HG02943 (cell line): ENCODE measurements around the gene COPS4.
"Not testable (repeated sequence)": the region's sequence is repeated elsewhere in the genome, so short reads cannot be mapped to it uniquely, and the experiment has no call there.

ENCODE experiments used
- ATAC-seq: cut with Tn5 transposase; IDR thresholded peaks from one replicate; pipeline ENCODE4 v1.9.1; 2021; ENCODE audit warnings: mild to moderate bottlenecking, low read depth, moderate library complexity; ENCODE audit not compliant: unreplicated experiment

The COPS4 gene

DNA sequence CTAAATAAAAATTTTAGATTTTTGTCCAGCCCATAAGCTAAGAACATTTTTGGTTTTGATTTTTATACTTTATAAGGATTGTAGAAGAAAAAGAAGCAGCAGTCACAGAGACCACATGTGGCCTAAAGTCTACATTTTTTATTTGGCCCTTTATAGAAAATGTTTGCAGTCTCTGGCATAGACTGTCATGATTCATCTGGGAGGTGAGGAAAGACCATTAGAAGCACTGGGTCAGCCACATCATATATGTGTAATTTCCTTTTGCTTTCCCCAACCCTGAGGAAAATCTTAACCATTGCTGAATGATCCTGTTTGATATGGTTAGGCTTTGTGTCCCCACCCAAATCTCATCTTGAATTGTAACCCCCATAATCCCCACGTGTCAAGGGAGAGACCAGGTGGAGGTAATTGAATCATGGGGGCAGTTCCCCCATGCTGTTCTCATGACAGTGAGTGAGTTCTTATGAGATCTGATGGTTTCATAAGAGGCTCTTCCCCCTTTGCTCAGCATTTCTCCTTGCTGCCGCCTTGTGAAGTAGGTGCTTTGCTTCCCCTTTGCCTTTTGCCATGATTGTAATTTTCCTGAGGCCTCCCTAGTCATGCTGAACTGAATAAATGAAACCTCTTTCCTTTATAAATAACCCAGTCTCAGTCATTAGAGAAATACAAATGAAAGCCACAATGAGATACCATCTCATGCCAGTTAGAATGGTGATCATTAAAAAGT lies 12.1 kb upstream of the COPS4 start:
- ATAC-seq, result no peak

DNA sequence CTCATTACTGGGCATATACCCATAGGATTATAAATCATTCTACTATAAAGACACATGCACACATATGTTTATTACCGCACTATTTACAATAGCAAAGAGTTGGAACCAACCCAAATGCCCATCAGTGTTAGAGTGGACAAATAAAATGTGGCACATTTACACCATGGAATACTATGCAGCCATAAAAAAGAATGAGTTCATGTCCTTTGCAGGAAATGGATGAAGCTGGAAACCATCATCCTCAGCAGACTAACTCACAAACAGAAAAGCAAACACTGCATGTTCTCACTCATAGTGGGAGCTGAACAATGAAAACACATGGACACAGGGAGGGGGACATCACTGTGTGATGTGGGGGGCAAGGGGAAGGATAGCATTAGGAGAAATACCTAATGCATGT lies 11.4 kb upstream of the COPS4 start:
- ATAC-seq, result not testable (repeated sequence)

DNA sequence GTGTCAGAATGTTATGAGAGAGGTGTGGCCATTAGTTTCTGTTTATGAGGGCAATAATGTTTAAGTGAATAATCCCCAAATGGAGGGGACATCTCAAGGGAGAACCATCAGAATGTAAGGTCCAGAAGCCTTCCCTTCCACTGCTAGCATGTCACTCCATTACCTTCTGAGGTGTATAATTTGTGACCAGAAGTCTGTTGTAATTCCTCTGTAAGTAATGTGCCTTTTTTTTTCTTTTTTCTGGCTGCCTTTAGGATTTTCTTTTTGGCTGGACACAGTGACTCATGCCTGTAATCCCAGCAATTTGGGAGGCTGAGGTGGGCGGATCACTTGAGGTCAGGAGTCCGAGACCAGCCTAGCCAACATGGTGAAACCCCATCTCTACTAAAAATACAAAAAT lies 10.8 kb upstream of the COPS4 start:
- ATAC-seq, result no peak

DNA sequence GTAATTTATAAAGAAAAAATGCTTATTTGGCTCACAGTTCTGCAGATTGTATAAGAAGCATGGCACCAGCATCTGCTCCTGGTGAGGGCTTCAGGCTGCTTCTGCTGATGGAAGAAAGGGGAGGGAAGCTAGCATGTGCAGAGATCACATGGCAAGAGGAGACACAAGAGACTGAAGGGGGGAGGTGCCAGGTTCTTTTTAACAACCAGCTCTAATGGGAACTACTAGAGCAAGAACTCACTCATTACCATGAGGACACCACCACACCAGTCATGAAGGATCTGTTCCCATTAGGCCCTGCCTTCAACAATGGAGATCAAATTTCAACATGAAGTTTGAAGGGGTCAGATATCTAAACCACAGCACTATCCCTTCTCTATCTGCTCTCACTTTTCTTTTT lies 9.4 kb upstream of the COPS4 start:
- ATAC-seq, result no peak

DNA sequence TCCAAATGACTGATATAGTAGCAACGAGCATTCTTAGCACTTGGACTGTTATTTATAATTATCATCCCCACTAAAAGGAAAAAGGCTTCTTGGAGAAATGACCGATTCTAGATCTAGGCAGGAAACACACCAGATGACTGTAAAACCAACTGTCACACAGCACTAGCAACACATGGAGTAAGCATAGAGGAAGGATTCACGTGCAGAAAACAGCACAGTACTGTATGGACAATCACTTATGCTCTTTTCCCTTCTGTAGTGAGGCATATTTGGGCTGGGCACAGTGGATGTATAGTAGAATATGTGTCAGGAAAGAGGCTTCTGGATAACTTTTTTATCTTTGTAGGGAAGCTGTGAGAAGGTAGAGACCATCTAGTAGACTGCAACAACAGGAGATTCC lies 6.0 kb upstream of the COPS4 start:
- no peak for ATAC-seq

DNA sequence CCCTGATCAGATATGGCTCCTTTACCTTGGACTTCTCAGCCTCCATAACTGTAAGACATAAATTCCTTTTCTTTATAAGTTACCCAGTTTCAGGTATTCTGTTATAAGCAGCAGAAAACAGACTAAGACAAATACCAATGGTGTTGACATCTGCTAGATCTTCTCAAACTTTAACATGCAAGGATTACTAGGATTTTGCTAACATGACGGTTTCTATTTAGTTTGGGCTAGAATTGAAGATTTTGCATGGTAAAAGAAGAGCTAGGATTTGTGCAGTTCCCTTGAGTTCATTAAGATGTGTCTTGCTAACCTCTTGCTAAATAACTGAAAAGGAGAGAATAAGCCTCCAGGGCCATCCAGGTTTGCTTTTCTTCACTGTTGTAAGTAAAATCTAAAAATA lies 5.3 kb upstream of the COPS4 start:
- no peak for ATAC-seq

DNA sequence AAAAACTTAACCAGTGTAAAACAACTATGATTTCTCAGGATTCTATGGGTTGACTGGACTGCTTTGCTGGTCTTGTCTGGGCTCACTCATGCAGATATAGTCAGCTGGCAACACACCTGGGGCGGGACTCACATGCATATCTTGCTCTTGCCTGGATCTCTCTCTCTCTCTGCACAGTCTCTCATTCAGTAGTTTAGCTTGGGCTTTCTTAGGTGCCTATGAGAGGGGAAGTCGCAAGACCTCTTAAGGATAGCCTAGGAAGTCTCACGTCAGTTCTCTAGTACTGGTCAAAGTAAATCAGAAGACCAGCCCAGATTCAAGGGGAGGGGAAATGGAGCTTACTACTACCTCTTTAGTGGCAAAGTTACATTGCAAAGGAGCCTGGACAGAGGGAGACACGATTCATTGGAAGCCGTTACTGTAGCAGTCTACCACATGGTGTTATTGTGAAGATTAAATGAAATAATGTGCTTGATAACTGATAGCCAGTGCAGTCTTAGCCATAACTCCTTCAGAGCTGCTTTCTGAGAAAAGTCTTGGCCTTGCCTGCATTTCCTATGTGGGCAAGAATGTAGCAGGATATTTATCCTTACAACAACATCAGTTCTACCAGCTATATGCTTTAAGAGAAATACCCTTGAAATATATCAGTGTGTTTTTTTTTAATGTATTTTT lies 2.1 kb downstream of the COPS4 start:
- no peak for ATAC-seq

DNA sequence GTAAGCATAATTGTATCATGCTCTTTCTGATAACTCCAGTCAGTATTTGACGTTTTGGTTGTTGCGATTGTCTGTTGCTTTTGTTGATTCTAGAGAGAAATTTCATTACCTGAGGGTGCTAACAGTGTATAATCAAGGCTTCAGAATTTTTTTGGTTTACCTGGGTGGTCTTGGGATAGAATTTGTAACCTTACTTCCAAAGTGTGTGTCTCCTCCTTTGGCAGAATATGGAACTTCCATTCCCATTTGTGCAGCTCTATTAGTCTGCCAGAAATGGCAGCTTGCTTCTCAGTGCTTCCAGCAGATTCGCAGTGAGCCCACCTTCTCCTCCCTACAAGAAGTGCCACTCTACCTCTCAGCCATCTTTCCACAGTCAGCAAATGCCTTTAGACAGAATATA lies 5.3 kb downstream of the COPS4 start:
- ATAC-seq, result no peak

DNA sequence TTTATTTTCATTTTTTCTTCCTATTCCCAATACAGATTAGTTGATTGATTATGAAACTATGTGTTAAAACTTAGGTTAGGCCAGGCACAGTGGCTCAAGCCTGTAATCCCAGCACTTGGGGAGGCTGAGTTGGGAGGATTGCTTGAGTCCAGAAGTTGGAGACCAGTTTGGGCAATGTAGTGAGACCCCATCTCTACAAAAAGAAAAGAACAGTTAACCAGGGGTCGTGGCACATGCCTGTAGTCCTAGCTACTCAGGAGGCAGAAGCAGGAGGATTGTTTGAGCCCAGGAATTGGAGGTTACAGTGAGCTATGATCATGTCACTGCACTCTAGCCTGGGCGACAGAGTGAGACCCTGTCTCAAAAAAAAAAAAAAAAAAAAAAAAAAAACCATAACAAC lies 8.2 kb downstream of the COPS4 start:
- ATAC-seq, result not testable (repeated sequence)

DNA sequence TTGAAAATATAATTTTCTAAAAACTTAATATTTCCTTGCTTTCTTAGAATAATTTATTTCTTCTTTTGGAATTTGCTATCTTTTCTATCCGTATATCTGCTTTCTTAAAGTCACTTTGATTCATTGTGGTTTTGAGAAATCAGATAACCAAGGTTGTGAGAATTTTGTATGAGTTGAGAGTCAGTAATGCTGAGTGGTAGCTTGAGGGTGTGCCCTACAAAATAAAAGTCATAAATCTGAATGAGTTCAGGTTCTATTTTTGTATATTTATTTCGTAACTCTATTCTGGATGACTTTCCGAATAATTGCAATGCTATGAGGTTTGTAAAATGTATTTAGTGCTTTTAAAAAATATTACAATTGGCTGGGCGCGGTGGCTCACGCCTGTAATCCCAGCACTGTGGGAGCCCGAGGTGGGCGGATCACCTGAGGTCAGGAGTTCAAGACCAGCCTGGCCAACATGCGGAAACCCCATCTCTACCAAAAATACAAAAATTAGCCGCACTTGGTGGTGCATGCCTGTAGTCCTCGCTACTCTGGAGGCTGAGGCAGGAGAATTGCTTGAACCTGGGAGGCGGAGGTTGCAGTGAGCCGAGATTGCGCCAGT lies 8.9 kb downstream of the COPS4 start:
- no peak for ATAC-seq

DNA sequence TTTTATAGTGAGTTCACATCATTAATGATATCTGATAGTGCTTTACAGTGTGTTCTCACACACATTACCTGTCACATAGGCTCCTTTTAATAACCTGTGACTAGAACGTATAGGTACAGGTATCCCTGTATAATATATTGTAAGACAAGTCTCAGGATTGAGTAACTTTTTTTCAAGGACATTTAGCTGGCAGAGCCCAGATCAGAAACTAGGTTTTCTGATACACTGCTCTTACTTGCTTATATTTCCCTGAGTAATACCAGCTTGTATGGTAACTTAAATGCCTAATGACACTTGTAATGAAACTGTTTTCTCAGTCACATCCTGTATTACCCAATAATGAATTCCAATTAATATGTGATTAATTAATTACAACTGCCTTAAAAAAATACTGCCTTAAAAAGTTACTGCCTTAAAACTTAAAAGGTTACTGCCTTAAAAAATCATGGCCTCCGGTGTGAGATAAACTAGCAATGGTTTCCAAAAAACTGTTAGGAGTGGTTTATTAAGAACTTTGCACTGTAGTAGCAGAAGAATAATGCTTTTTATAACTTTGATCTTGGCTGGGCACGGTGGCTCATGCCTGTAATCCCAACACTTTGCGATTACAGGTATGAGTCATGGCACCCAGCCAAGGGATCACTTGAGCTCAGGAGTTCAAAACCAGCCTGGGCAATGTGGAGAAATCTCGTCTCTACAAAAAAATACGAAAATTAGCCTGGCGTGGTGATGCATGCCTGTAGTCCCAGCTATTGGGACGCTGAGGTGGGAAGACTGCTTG lies 11.9 kb downstream of the COPS4 start:
- ATAC-seq, result no peak

DNA sequence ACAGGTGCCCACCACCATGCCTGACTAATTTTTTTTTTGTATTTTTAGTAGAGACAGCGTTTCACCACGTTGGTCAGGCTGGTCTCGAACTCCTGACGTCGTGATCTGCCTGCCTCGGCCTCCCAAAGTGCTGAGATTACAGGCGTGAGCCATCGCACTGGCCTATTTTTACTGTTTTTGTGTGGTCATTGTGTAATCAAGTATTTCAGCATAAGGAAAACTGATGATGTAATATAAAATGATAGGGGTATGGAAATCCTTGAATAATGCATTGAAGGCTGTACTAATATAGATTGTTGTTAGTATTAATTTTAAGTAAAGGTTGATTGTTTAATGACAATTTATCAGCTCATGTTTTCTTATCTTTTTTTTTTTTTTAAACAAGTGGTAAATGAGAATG lies 13.8 kb downstream of the COPS4 start:
- not testable (repeated sequence) for ATAC-seq

DNA sequence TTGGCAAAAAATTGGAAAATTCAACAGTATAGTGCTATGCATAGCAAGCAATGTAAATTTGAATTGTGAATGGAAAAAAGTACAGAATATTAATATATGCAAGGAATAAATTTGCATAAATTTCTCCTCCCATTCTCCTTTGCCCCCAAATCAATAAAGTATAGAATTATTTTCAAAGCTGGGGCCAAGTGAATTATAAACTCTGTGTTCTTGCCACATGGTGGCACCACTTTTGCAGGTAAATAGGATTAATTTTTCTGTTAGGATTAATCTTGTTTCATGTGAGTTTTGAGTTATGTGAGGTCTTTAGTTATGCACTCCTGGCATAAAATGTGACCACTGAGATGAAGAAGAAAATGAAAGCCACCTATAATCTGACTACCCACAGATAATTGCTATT lies 19.9 kb downstream of the COPS4 start:
- no peak for ATAC-seq

DNA sequence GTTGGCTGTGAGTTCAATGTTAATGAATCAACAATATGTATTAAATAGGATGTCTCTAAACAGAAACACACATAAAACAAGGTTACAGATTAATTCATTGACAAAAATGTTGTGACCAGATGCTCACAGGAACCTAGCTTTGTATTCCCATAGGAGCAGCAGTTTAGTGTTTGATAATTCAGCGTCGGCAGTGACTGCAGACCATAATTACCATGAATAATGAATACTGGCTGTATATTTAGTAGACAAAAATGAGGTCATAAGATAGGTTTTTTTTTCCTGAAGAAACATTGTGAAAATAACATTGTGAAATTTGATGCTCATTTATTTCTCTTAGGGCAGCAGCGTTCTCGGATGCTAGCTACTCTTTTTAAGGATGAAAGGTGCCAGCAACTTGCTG lies 27.8 kb downstream of the COPS4 start:
- no peak for ATAC-seq

DNA sequence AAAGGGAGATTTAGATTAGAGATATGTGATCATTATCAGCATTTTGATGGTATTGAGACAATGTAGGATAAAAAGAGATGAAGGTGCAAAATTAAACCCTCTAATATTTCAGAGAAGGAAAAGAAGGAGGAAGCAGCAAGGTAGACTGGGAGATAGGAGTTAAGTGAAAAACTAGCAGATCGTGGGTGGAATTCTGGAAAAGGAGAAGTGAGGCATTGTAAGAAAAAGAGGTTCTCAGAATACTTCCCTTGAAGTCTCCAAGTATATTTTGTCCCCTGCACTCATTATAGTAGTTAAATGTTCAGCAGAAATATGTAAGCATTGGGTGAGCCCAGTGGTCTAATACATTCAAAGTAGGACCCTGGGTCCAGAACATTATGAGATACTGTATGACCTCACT lies 30.3 kb downstream of the COPS4 start:
- no peak for ATAC-seq

DNA sequence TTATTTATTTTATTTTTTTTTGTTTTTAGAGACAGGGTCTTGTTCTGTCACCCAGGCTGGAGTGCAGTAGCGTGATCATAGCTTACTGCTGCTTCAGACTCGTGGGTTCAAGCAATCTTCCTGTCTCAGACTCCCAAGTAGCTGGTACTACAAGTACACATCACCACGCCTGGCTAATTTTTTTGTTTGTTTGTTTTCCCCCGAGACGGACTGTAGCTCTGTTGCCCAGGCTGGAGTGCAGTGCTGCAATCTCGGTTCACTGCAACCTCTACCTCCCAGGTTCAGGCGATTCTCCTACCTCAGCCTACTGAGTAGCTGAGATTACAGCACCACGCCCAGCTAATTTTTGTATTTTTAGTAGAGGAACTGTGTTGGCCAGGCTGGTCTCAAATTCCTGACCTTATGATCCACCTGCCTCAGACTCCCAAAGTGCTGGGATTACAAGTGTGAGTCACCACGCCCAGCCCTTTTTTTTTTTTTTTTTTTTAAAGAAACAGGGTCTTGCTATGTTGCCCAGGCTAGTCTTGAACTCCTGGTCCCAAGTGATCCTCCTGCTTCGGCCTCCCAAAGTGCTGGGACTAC lies 32.2 kb downstream of the COPS4 start:
- no peak for ATAC-seq

DNA sequence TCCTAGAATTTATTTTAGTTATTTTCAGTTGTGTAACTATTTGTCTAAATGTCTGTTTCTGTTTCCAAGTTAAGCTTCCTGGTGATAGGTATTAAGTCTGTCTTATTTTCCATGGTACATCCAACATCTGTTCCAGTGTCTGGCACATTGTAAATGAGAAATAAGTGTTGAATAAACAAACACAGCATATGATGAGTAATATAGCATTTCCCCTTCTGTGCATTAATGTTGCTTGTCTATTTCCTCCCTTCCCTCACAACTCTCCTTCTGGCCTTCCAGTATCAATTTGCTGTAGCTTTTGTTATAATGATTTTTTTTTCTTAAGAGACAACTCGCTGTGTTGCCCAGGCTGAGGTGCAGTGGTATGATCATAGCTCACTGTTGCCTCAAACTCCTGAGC lies 36.1 kb downstream of the COPS4 start:
- ATAC-seq, result no peak

DNA sequence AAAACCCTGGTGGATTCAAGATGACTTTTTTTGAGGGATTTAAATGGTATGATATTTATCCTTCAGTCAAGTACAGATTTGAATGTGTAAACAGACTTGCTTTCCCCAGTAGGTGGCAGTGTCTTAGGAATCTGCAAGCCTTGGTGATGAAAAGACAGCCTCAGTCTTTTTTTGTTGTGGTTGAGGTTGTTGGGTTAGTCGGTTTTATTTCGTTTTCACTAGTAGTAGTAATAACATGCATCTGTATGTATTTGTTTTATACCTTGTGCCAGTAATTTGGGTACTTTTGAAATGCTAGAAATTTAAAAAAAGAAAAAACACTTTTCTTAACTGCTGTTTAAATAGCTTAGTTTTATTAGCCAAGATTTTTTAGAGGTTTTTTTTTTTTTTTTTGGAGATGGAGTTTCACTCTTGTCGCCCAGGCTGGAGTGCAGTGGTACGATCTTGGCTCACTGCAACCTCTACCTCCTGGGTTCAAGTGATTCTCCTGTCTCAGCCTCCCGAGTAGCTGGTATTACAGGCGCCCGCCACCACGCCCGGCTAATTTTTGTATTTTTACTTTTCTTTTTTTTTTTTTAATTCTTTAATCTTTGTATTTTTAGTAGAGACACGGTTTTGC lies 39.2 kb downstream of the COPS4 start:
- ATAC-seq, result peak; percentile 91

DNA sequence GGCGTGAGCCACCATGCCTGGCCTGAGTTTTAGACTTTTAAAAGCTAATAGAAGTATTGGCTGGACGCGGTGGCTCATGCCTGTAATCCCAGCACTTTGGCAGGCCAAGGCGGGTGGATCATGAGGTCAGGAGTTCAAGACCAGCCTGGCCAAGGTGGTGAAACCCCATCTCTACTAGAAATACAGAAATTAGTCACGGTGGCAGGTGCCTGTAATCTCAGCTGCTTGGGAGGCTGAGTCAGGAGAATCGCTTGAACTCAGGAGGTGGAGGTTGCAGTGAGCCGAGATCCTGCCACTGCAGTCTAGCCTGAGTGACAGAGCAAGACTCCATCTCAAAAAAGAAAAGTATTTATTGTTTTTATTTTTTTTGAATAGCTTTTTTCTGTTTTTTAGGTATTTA lies 39.8 kb downstream of the COPS4 start:
- not testable (repeated sequence) for ATAC-seq

DNA sequence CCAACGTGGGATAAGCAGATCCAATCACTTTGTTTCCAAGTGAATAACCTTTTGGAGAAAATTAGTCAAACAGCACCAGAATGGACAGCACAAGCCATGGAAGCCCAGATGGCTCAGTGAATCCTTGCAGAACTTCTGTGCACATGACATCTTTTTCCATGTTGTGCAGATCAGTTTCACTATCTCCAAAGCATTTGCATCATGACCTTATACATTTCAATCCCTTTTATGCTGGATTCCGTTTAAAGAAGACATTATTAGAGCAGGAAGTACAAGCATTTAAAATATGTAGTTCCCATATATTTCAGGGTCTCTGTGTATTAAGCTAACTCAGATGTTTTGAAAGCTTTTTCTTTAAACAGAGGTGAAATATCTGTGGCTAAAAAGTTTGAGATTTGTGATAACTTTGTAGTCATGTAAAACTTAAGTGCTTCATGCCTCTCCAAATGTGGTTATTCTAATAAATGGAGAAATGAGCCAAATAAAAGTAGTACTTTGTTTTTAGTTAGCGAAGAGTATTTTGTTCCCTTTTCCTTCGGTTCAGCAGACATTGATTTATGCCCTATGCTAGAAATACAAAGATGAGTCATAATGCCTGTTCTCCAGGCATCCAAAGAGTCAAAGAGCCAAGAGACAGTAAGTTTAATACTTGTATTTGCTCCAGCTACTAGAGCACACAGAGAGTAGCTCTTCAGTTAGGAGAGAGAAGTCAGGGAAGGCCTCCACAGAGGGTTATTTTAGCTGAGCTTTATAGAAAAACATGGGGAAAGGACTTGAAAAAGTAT lies 40.5 kb downstream of the COPS4 start:
- ATAC-seq, result no peak
